Bone marrow (tissue), 2 donors: ENCODE results near the gene ACSS2.

Source experiments
- DNase-seq, 2 donors: peaks; one replicate each; lab custom pipeline; 2025; lab: John Stamatoyannopoulos, UW

The ACSS2 gene

GRCh38 chr20:34949120-34949519, 72.7 kb downstream of the ACSS2 start:
- no peak for DNase-seq

- no peak for DNase-seq
These were observed 74.8 kb downstream of the ACSS2 start for GRCh38 chr20:34951252-34951651.

- DNase-seq = no peak
These were observed 75.2 kb downstream of the ACSS2 start for GRCh38 chr20:34951652-34952051.

- no peak for DNase-seq
These were observed 76.3 kb downstream of the ACSS2 start for GRCh38 chr20:34952671-34953070.

GRCh38 chr20:34953960-34954359, 77.5 kb downstream of the ACSS2 start:
- no peak for DNase-seq

GRCh38 chr20:34954904-34955230, 78.5 kb downstream of the ACSS2 start:
- DNase-seq = no peak

GRCh38 chr20:34955231-34956040, 79.0 kb downstream of the ACSS2 start, which contains the start of the genes GSS and MYH7B:
Gene GSS (minus strand): TSS chr20:34955806. CDS start chr20:34951852, 3,954 bp downstream.
Gene MYH7B (plus strand): TSS chr20:34955868. CDS start chr20:34978006, 22,138 bp downstream.
- DNase-seq = peak; percentile 95 to 96

GRCh38 chr20:34956041-34956458, 79.6 kb downstream of the ACSS2 start:
- no peak for DNase-seq

- no peak for DNase-seq
These were observed 80.5 kb downstream of the ACSS2 start for GRCh38 chr20:34956751-34957472.

- no peak for DNase-seq
These were observed 88.1 kb downstream of the ACSS2 start for GRCh38 chr20:34964486-34964885.

GRCh38 chr20:34965051-34965450, 88.6 kb downstream of the ACSS2 start:
- DNase-seq = no peak

- DNase-seq = no peak
These were observed 91.0 kb downstream of the ACSS2 start for GRCh38 chr20:34967421-34967820.

GRCh38 chr20:34968042-34968775, 91.8 kb downstream of the ACSS2 start:
- DNase-seq = no peak

GRCh38 chr20:34970193-34970840, 93.9 kb downstream of the ACSS2 start:
- no peak for DNase-seq

GRCh38 chr20:34970846-34971560, 94.6 kb downstream of the ACSS2 start:
- DNase-seq = no peak

GRCh38 chr20:34971561-34972235, 95.3 kb downstream of the ACSS2 start:
- DNase-seq = no peak

GRCh38 chr20:34974246-34974645, 97.8 kb downstream of the ACSS2 start:
- DNase-seq = no peak

GRCh38 chr20:34976286-34976685, 99.9 kb downstream of the ACSS2 start:
- no peak for DNase-seq
